WTC11 (cell line): ENCODE results near the gene NCOA1.

Experiments
- ATF3 ChIP-seq: sonication (generic); formaldehyde crosslinking; conservative IDR thresholded peaks from 2 replicates; pipeline ENCODE4 v1.8.1; 2022; ENCODE audit warnings: mild to moderate bottlenecking, missing genetic modification reagents
- CTCF ChIP-seq: fragments of 200-600 bp; IDR thresholded peaks from 2 replicates; pipeline ENCODE4 v1.8.0; 2022; ENCODE audit warnings: antibody characterized with exemption
- GABPB1 ChIP-seq: sonication (generic); formaldehyde crosslinking; IDR thresholded peaks from 2 replicates; pipeline ENCODE4 v1.8.1; 2023; ENCODE audit warnings: mild to moderate bottlenecking, missing genetic modification reagents
- KAT7 ChIP-seq: sonication (generic); formaldehyde crosslinking; IDR thresholded peaks from 2 replicates; pipeline ENCODE4 v1.8.1; 2023; ENCODE audit warnings: missing genetic modification reagents, mild to moderate bottlenecking, borderline replicate concordance
- MAX ChIP-seq: sonication (generic); formaldehyde crosslinking; IDR thresholded peaks from 2 replicates; pipeline ENCODE4 v1.8.0; 2022; ENCODE audit warnings: mild to moderate bottlenecking, missing genetic modification reagents
- RELA ChIP-seq: sonication (generic); formaldehyde crosslinking; IDR thresholded peaks from 2 replicates; pipeline ENCODE4 v1.8.1; 2022; ENCODE audit warnings: missing genetic modification reagents, mild to moderate bottlenecking, borderline replicate concordance
- USF1 ChIP-seq: sonication (generic); formaldehyde crosslinking; IDR thresholded peaks from 2 replicates; pipeline ENCODE4 v1.8.0; 2022; ENCODE audit warnings: mild to moderate bottlenecking, missing genetic modification reagents
- ZBTB21 ChIP-seq: sonication (generic); formaldehyde crosslinking; IDR thresholded peaks from 2 replicates; pipeline ENCODE4 v1.8.1; 2023; ENCODE audit warnings: mild to moderate bottlenecking, missing genetic modification reagents, borderline replicate concordance

- TF ChIP-seq USF1 (CRISPR knock-in tag) = no peak
- no peak for TF ChIP-seq CTCF
- no peak for TF ChIP-seq ATF3
- TF ChIP-seq MAX (CRISPR knock-in tag) = no peak
- TF ChIP-seq ZBTB21 (CRISPR knock-in tag) = no peak
- TF ChIP-seq KAT7 = no peak
- no peak for TF ChIP-seq GABPB1 (CRISPR knock-in tag)
- no peak for TF ChIP-seq RELA (CRISPR knock-in tag)
Observed at GRCh38 chr2:24708537-24709152, 217.6 kb downstream of the NCOA1 start.
